ENCODE measurements around the gene ASTN2.

Gene ASTN2

DNA sequence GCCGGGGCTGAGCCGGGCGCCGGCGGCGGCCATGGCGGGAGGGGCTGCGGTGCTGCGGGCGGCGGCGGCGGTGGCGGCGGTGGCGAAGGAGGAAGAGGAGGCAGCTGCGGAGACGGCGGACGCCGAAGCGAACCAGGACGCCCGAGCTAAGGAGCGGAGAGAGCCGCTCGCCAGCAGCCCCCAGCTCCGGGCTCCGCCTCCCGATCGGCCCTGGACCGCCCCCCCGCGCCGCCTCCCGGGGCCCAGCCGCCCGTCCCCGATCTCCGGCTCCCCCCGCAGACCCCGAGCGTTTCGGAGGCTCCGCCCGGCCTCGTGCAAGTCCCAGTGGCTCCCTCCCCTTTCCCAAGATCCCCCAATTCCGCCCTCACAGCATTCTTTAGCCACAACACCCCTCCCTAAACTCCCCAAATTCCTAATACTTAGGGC lies at the start of gene ASTN2:
Gene ASTN2, minus strand, starts transcription at position 152 of the 426 bp plus-strand sequence. Its CDS starts 119 bp downstream, at position 33.
- Mint-ChIP-seq H3K36me3 (ENCODE audit: insufficient read depth) (peaks cover 3% of the 10 kb centered on the region), H3K27me3 (peaks cover 25% of the 10 kb centered on the region), H3K4me3 (no peak within 1 kb of the TSS), H3K4me1 (no peaks in the 10 kb centered on the region), H3K27ac (ENCODE audit: low read depth) (no peak within 1 kb of the TSS), H3K9me3 (peaks cover 3% of the 10 kb centered on the region)
- no peak for DNase-seq (ENCODE audit: low spot score in 2 of 2)
- ATAC-seq (replicated peaks; ENCODE audit: extremely low read depth, poor library complexity, severe bottlenecking) = no peak

DNA sequence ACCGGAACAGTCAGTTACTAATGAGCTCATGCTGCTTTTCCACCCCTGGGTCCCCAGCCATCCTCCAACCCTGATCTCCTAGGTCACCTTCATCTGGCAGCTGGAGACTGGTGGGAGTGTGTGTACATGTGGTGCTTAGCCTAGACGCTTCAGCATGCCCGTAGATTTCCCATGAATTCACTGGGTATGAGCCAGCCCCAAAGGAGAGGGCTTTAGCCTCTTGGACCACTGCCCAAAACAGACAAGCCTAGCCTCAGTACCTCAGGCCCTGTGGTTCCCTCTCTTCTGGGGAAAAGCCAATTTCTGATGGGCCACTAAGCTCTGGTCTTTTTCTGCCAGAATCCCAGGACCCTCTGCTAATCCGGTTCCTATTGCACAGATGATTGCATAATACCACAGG lies 48.0 kb upstream of the ASTN2 start:
- no peak for ATAC-seq (replicated peaks; ENCODE audit: extremely low read depth, poor library complexity, severe bottlenecking)
- Mint-ChIP-seq H3K27me3 (no peaks in the 10 kb centered on the region), H3K27ac (ENCODE audit: low read depth) (no peak overlapping the region), H3K4me3 (no peak overlapping the region), H3K36me3 (ENCODE audit: insufficient read depth) (no peaks in the 10 kb centered on the region), H3K4me1 (no peaks in the 10 kb centered on the region), H3K9me3 (no peaks in the 10 kb centered on the region)
- DNase-seq (ENCODE audit: low spot score in 2 of 2) = no peak

GRCh38 chr9:117461386-117461785 lies 46.5 kb upstream of the ASTN2 start:
- H3K4me3 Mint-ChIP-seq = no peak overlapping the region
- H3K27ac Mint-ChIP-seq (ENCODE audit: low read depth) = no peak overlapping the region
- H3K9me3 Mint-ChIP-seq = no peaks in the 10 kb centered on the region
- H3K4me1 Mint-ChIP-seq = no peaks in the 10 kb centered on the region
- no peaks in the 10 kb centered on the region for H3K36me3 Mint-ChIP-seq (ENCODE audit: insufficient read depth)
- H3K27me3 Mint-ChIP-seq = no peaks in the 10 kb centered on the region
- ATAC-seq (replicated peaks; ENCODE audit: extremely low read depth, poor library complexity, severe bottlenecking) = no peak
- no peak for DNase-seq (ENCODE audit: low spot score in 2 of 2)

DNA sequence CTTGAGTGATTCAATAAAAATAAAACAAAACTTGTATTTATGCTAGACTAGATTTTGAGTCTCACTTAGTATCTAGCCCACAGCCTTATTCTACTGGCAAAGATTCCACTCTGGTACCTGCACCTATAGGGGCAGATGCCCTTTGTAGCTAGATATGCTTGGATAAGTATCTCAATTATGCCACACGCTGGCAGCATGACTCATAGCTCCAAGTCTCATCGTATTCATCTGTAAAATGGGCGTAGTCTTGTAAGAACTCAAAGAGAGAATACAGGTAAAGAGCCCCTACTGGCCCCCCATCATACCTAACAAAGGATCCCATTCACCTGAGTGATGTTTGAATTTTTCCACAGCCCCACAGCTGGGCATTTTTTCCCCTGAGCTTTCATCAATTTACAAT lies 45.9 kb upstream of the ASTN2 start:
- Mint-ChIP-seq H3K27ac (ENCODE audit: low read depth) (no peak overlapping the region), H3K4me1 (no peaks in the 10 kb centered on the region)

DNA sequence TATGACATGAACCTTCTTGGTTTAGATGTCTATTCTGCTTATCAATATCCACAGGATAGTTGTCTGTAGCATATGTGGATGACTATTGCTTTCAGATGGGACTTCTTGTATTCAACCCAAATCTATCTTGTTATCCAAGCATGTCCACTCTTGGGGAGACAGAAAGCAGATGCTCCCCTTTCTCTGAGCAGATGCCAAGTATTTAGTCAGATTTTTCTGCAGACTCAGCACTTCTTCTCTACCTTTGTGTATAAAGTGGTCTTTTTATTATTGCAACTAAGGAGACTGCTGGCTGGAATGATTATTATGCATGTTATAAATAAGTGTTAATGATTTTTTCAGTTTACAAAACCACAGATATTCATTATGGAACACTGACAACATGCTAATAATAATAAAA lies 45.1 kb upstream of the ASTN2 start:
- H3K4me3 Mint-ChIP-seq = no peak overlapping the region

More for the DNA sequence above, 45.9 kb upstream of the ASTN2 start:
- DNase-seq (ENCODE audit: low spot score in 2 of 2) (no peak), ATAC-seq (replicated peaks; ENCODE audit: extremely low read depth, poor library complexity, severe bottlenecking) (no peak)
- Mint-ChIP-seq H3K27me3 (no peaks in the 10 kb centered on the region), H3K4me3 (no peak overlapping the region), H3K9me3 (peaks cover 4% of the 10 kb centered on the region), H3K36me3 (ENCODE audit: insufficient read depth) (no peaks in the 10 kb centered on the region)

GRCh38 chr9:117458066-117458465 lies 43.2 kb upstream of the ASTN2 start:
- H3K4me3 Mint-ChIP-seq = no peak overlapping the region
- H3K9me3 Mint-ChIP-seq = peaks cover 4% of the 10 kb centered on the region
- DNase-seq (ENCODE audit: low spot score in 2 of 2) = no peak
- H3K27ac Mint-ChIP-seq (ENCODE audit: low read depth) = no peak overlapping the region
- no peaks in the 10 kb centered on the region for H3K4me1 Mint-ChIP-seq
- H3K27me3 Mint-ChIP-seq = no peaks in the 10 kb centered on the region
- H3K36me3 Mint-ChIP-seq (ENCODE audit: insufficient read depth) = no peaks in the 10 kb centered on the region
- no peak for ATAC-seq (replicated peaks; ENCODE audit: extremely low read depth, poor library complexity, severe bottlenecking)

More for the DNA sequence above, 45.1 kb upstream of the ASTN2 start:
- Mint-ChIP-seq H3K4me1 (no peaks in the 10 kb centered on the region), H3K36me3 (ENCODE audit: insufficient read depth) (no peaks in the 10 kb centered on the region), H3K27me3 (no peaks in the 10 kb centered on the region), H3K27ac (ENCODE audit: low read depth) (no peak overlapping the region), H3K9me3 (peaks cover 4% of the 10 kb centered on the region)
- DNase-seq (ENCODE audit: low spot score in 2 of 2) = no peak
- ATAC-seq (replicated peaks; ENCODE audit: extremely low read depth, poor library complexity, severe bottlenecking) = no peak

DNA sequence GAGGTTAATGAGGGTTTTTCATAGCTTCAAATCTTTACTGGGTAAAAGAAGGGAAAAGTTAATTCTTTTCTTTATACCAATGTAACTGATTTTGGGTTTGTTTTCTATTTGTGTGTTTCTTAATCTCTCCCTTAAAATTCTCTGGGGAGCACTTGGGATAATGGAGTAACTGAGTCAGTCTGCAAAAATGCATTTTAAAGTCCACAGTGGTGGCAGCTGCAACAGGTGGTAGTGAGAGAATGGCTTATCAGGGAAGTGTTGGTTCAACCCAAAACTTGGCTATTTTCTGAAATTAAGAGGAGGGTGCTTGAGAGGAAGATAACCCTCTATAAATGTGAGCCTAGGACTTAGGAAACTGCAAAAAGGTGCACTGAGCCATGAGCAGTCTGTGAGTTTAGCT lies 39.9 kb upstream of the ASTN2 start:
- Mint-ChIP-seq H3K36me3 (ENCODE audit: insufficient read depth) (no peaks in the 10 kb centered on the region), H3K4me1 (no peaks in the 10 kb centered on the region), H3K4me3 (no peak overlapping the region), H3K9me3 (peaks cover 4% of the 10 kb centered on the region), H3K27me3 (no peaks in the 10 kb centered on the region), H3K27ac (ENCODE audit: low read depth) (no peak overlapping the region)
- DNase-seq (ENCODE audit: low spot score in 2 of 2) = no peak
- no peak for ATAC-seq (replicated peaks; ENCODE audit: extremely low read depth, poor library complexity, severe bottlenecking)

GRCh38 chr9:117453737-117454136 lies 38.9 kb upstream of the ASTN2 start:
- ATAC-seq (replicated peaks; ENCODE audit: extremely low read depth, poor library complexity, severe bottlenecking) (no peak), DNase-seq (ENCODE audit: low spot score in 2 of 2) (no peak)
- no peaks in the 10 kb centered on the region for H3K36me3 Mint-ChIP-seq (ENCODE audit: insufficient read depth)
- H3K4me1 Mint-ChIP-seq = no peaks in the 10 kb centered on the region
- peaks cover 4% of the 10 kb centered on the region for H3K9me3 Mint-ChIP-seq
- no peaks in the 10 kb centered on the region for H3K27me3 Mint-ChIP-seq
- no peak overlapping the region for H3K27ac Mint-ChIP-seq (ENCODE audit: low read depth)
- H3K4me3 Mint-ChIP-seq = no peak overlapping the region

- no peaks in the 10 kb centered on the region for H3K4me1 Mint-ChIP-seq
- no peaks in the 10 kb centered on the region for H3K27me3 Mint-ChIP-seq
- H3K9me3 Mint-ChIP-seq = peaks cover 4% of the 10 kb centered on the region
- no peak overlapping the region for H3K4me3 Mint-ChIP-seq
- DNase-seq (ENCODE audit: low spot score in 2 of 2) = no peak
- no peak overlapping the region for H3K27ac Mint-ChIP-seq (ENCODE audit: low read depth)
- no peak for ATAC-seq (replicated peaks; ENCODE audit: extremely low read depth, poor library complexity, severe bottlenecking)
- no peaks in the 10 kb centered on the region for H3K36me3 Mint-ChIP-seq (ENCODE audit: insufficient read depth)
These were observed 36.5 kb upstream of the ASTN2 start for GRCh38 chr9:117451311-117451710.

GRCh38 chr9:117448066-117448465 lies 33.2 kb upstream of the ASTN2 start:
- ATAC-seq (replicated peaks; ENCODE audit: extremely low read depth, poor library complexity, severe bottlenecking) = no peak
- no peaks in the 10 kb centered on the region for H3K27me3 Mint-ChIP-seq
- H3K4me3 Mint-ChIP-seq = no peak overlapping the region
- no peaks in the 10 kb centered on the region for H3K36me3 Mint-ChIP-seq (ENCODE audit: insufficient read depth)
- H3K27ac Mint-ChIP-seq (ENCODE audit: low read depth) = no peak overlapping the region
- H3K4me1 Mint-ChIP-seq = no peaks in the 10 kb centered on the region
- no peaks in the 10 kb centered on the region for H3K9me3 Mint-ChIP-seq
- DNase-seq (ENCODE audit: low spot score in 2 of 2) = no peak

DNA sequence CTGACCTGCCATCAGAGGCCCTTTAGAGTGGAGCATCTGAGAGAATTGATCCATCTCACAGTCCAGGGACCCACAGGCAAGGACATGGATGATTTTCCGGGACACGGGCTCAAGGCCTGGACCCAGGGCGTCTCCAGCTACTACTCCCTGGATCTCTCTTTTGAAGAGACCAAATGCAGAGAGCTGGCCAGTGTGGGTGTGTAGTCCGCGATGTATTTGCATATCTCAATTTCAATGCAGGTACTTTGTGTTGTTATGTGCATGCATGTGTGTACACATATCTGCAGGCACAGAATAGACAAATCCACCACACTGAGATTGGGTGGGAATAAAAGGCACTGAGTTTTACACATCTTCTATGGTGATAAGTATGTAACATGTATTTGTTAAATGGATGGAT lies 30.8 kb upstream of the ASTN2 start:
- no peak overlapping the region for H3K4me3 Mint-ChIP-seq
- no peak for ATAC-seq (replicated peaks; ENCODE audit: extremely low read depth, poor library complexity, severe bottlenecking)

GRCh38 chr9:117444501-117444900 lies 29.6 kb upstream of the ASTN2 start:
- Mint-ChIP-seq H3K27ac (ENCODE audit: low read depth) (no peak overlapping the region), H3K27me3 (no peaks in the 10 kb centered on the region), H3K4me3 (no peak overlapping the region), H3K36me3 (ENCODE audit: insufficient read depth) (no peaks in the 10 kb centered on the region), H3K9me3 (peaks cover 5% of the 10 kb centered on the region), H3K4me1 (no peaks in the 10 kb centered on the region)
- ATAC-seq (replicated peaks; ENCODE audit: extremely low read depth, poor library complexity, severe bottlenecking) (no peak), DNase-seq (ENCODE audit: low spot score in 2 of 2) (no peak)

More for the DNA sequence above, 30.8 kb upstream of the ASTN2 start:
- no peak for DNase-seq (ENCODE audit: low spot score in 2 of 2)
- H3K27ac Mint-ChIP-seq (ENCODE audit: low read depth) = no peak overlapping the region
- H3K4me1 Mint-ChIP-seq = no peaks in the 10 kb centered on the region
- H3K9me3 Mint-ChIP-seq = peaks cover 5% of the 10 kb centered on the region
- no peaks in the 10 kb centered on the region for H3K27me3 Mint-ChIP-seq
- no peaks in the 10 kb centered on the region for H3K36me3 Mint-ChIP-seq (ENCODE audit: insufficient read depth)

GRCh38 chr9:117437283-117437682 lies 22.4 kb upstream of the ASTN2 start:
- no peak for ATAC-seq (replicated peaks; ENCODE audit: extremely low read depth, poor library complexity, severe bottlenecking)
- H3K9me3 Mint-ChIP-seq = peaks cover 5% of the 10 kb centered on the region

More at GRCh38 chr9:117437283-117437682, 22.4 kb upstream of the ASTN2 start:
- DNase-seq (ENCODE audit: low spot score in 2 of 2) = no peak
- H3K36me3 Mint-ChIP-seq (ENCODE audit: insufficient read depth) = no peaks in the 10 kb centered on the region
- H3K27me3 Mint-ChIP-seq = no peaks in the 10 kb centered on the region
- H3K4me1 Mint-ChIP-seq = no peaks in the 10 kb centered on the region
- no peak overlapping the region for H3K4me3 Mint-ChIP-seq
- H3K27ac Mint-ChIP-seq (ENCODE audit: low read depth) = no peak overlapping the region

All from central memory CD8-positive, alpha-beta T cell (primary cell).